Measurements from ENCODE around the gene TBXA2R.

The TBXA2R gene

DNA sequence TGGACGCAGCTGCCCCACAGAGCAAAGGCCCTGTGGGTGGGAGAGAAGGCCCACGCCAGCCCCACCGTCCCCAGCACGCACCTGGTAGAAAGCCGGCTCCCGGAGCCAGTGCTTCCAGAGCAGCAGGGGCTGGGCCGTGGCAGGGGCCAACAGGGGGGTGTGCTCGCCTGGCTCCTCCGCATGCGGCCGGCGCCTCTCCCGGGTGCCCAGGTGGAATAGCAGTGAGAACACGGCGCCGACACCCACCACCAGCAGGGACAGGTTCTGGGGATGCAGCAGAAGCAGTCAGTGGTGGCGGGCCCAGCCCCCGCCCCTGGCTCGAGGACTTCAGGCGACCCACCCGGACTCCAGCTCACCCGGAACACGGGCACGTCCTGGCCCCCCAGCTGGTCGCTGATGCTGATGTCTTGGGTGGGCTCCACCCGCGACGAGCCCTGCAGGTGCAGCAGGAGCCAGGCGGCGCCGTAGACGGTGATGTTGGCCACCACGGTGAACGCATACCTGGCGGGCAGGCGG, 58.9 kb downstream of the TBXA2R start:
- no peak for FAIRE-seq
- TF ChIP-seq, protein P1, sequence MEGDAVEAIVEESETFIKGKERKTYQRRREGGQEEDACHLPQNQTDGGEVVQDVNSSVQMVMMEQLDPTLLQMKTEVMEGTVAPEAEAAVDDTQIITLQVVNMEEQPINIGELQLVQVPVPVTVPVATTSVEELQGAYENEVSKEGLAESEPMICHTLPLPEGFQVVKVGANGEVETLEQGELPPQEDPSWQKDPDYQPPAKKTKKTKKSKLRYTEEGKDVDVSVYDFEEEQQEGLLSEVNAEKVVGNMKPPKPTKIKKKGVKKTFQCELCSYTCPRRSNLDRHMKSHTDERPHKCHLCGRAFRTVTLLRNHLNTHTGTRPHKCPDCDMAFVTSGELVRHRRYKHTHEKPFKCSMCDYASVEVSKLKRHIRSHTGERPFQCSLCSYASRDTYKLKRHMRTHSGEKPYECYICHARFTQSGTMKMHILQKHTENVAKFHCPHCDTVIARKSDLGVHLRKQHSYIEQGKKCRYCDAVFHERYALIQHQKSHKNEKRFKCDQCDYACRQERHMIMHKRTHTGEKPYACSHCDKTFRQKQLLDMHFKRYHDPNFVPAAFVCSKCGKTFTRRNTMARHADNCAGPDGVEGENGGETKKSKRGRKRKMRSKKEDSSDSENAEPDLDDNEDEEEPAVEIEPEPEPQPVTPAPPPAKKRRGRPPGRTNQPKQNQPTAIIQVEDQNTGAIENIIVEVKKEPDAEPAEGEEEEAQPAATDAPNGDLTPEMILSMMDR (IDR thresholded peaks at IDR 0.05; ENCODE audit: insufficient read depth, missing control alignments) = no peak
- no peak for DNase-seq (ENCODE audit: insufficient read length, low spot score)

DNA sequence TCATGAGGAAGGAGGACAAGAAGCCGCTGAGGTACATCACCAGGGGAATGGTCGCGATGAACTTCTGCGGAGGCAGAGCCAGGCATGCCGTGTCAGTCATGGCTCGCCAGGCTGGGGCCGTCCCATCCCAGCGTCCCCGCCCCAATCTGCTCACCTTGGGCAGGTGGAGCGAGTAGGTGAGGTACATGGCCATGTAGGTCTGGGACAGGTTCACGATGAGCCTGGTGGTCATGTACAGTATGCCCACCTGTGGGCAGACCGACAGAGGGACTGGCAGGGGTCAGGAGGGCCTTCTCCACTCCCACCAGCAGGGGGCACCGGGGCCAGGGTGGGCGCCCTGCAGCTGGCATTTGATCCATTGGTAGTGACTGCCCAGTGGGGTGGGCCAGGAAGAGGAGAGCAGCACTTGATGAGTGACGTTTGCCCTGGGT, 59.4 kb downstream of the TBXA2R start:
- FAIRE-seq (no peak), DNase-seq (ENCODE audit: insufficient read length, low spot score) (no peak)
- TF ChIP-seq, protein P1 (IDR thresholded peaks at IDR 0.05; ENCODE audit: insufficient read depth, missing control alignments) = peak; percentile 14

DNA sequence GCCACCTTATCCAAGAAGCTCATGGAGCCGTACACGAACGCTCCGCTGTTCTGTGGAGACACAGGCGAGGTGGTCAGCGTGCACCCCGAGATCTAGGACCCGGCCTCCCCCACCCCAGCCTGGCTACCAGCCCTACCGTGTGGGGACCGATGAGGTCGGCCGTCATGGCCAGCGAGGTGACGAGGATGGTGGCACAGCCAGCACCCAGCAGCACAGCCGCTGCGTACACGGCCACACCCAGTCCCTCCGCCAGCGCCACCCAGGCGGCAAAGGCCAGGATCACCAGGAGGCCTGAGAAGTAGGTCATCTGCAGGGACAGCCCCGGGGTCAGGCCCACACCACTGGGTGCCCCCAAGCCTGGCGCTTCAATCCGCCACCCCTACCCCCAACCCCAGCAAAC, 60.6 kb downstream of the TBXA2R start:
- TF ChIP-seq, protein P1 (IDR thresholded peaks at IDR 0.05; ENCODE audit: insufficient read depth, missing control alignments) = no peak
- DNase-seq (ENCODE audit: insufficient read length, low spot score) (no peak), FAIRE-seq (no peak)

DNA sequence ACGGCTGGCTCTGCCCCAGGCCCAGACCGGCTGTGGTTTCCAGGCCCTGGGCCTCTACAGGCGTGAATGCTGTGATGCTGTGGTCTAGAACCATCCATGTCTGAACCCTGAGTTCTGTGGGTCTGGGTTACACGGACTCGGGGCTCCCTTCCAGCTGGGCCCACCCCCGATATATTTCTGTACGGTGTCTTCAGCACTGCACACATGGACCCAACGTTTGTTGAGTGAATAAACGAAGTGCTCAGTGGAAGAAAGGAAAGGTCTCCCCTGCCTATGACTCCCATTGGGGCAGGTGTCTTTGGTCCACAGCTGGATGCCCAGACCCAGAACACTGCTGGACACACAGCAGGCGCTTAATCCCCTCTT, 61.0 kb downstream of the TBXA2R start:
- no peak for DNase-seq (ENCODE audit: insufficient read length, low spot score)
- no peak for FAIRE-seq
- TF ChIP-seq, protein P1 (IDR thresholded peaks at IDR 0.05; ENCODE audit: insufficient read depth, missing control alignments) = no peak

DNA sequence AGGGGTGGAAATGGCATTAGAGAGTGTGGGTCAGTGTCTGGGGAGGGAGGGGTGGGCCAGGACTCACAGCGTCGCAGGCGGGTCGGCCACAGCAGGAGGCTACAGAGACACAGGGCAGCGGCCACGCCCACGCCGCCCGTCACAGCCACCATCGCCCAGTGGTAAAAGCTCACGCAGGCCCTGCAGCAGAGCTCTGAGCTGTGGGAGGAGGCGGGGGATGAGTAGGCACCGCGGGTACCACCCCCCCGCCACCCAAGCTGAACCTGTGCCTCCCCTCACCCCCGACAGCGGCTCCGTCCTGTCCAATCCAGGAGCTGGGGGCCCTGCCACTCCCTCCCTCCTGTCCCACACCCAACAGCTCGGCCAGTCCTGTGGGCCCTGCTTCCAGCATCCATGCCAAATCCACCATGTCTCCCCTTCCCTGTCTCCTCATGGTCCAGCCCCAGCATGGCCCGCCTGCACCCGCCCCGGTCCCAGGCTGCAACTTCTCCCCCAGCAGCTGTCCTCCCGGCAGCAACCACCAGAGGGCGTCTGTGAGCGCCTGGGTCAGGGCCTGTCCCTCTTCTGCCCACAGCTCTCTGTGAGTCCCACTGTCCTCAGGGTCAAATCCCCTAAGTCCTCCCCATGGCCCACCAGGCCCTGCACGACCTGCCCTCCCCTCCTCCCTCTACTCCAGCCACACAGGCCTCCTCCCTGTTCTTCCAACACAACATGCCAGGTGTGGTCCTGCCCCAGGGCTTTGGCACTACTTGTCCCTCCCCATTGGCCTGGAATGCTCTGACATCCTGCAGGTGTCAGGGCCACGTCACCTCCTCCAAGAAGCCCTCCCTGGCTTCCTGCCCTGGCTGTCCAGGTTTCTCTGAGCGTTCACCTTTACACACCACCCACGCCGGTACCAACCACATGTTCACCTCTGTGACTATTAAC, 61.7 kb downstream of the TBXA2R start:
- no peak for FAIRE-seq
- TF ChIP-seq, protein P1 (IDR thresholded peaks at IDR 0.05; ENCODE audit: insufficient read depth, missing control alignments) = peak; percentile 72
- peak; percentile 87 for DNase-seq (ENCODE audit: insufficient read length, low spot score)

Data from D721Med (cell line).